ENCODE data around the gene LIPM. TPM values are rescaled to one million over a fixed set of nuclear protein-coding genes. Genes with fewer than 3 reads are reported as not detected.

Gene LIPM
- total RNA-seq, 2 experiments from 2014 or later, result not detected

- H4K20me1 ChIP-seq (ENCODE audit: insufficient read depth, low read length), result no peaks in the 10 kb centered on the region
- CTCF ChIA-PET (ENCODE audit: unreplicated experiment), result no interaction called here
- H3K4me1 ChIP-seq (ENCODE audit: insufficient read depth, low read length, poor library complexity, severe bottlenecking), result no peaks in the 10 kb centered on the region
- no TSS peak for BruUV-seq (replicated peaks)
- no peak overlapping the region for H3K4me2 ChIP-seq (ENCODE audit: low read length)
- no peaks in the 10 kb centered on the region for H3K79me2 ChIP-seq (ENCODE audit: insufficient read depth, low read depth, low read length)
- no peak overlapping the region for H3K4me3 ChIP-seq (ENCODE audit: low read depth, low read length, poor library complexity, severe bottlenecking)
- H3K36me3 ChIP-seq (ENCODE audit: insufficient read depth, low read length), result no peaks in the 10 kb centered on the region
- no peaks in the 10 kb centered on the region for H3K9me3 ChIP-seq (ENCODE audit: low read length)
- no peak overlapping the region for H3K27ac ChIP-seq (ENCODE audit: low read depth, low read length, poor library complexity, severe bottlenecking)
- H2AFZ ChIP-seq (ENCODE audit: low read length), result no peak overlapping the region
- intact Hi-C loops (cut with micrococcal nuclease; ENCODE audit: unreplicated experiment), result no loop called here
- H3K9me2 ChIP-seq (ENCODE audit: insufficient read depth, low read length), result no peaks in the 10 kb centered on the region
- DNase-seq (ENCODE audit: low spot score), result no peak
- TF ChIP-seq CTCF (conservative IDR thresholded peaks at IDR 0.05; ENCODE audit: low read length) (no peak), EZH2phosphoT487 (IDR thresholded peaks at IDR 0.05; ENCODE audit: borderline replicate concordance, low read depth, low read length) (no peak)
- POLR2A ChIA-PET, result no interaction called here
Measured at GRCh38 chr10:88788924-88789323, 13.6 kb upstream of the LIPM start.

- intact Hi-C loops (cut with micrococcal nuclease; ENCODE audit: unreplicated experiment), result no loop called here
- no peak overlapping the region for H3K4me3 ChIP-seq (ENCODE audit: low read depth, low read length, poor library complexity, severe bottlenecking)
- H3K79me2 ChIP-seq (ENCODE audit: insufficient read depth, low read depth, low read length), result no peaks in the 10 kb centered on the region
- no peak overlapping the region for H2AFZ ChIP-seq (ENCODE audit: low read length)
- peak; percentile 8 for DNase-seq (ENCODE audit: low spot score)
- H3K36me3 ChIP-seq (ENCODE audit: insufficient read depth, low read length), result no peaks in the 10 kb centered on the region
- H3K4me2 ChIP-seq (ENCODE audit: low read length), result no peak overlapping the region
- H3K9me2 ChIP-seq (ENCODE audit: insufficient read depth, low read length), result no peaks in the 10 kb centered on the region
- no peaks in the 10 kb centered on the region for H3K9me3 ChIP-seq (ENCODE audit: low read length)
- CTCF ChIA-PET (ENCODE audit: unreplicated experiment), result no interaction called here
- POLR2A ChIA-PET, result interaction anchor here (0.6 kb wide), 2 partner anchors 49 to 1146 kb away, joined by 3 read pairs; no protein-coding TSS in a partner anchor
- H3K27ac ChIP-seq (ENCODE audit: low read depth, low read length, poor library complexity, severe bottlenecking), result no peak overlapping the region
- no peak for TF ChIP-seq EZH2phosphoT487 (IDR thresholded peaks at IDR 0.05; ENCODE audit: borderline replicate concordance, low read depth, low read length)
- TF ChIP-seq CTCF (conservative IDR thresholded peaks at IDR 0.05; ENCODE audit: low read length), result peak; percentile 73
- H3K4me1 ChIP-seq (ENCODE audit: insufficient read depth, low read length, poor library complexity, severe bottlenecking), result no peaks in the 10 kb centered on the region
- no peaks in the 10 kb centered on the region for H4K20me1 ChIP-seq (ENCODE audit: insufficient read depth, low read length)
- no TSS peak for BruUV-seq (replicated peaks)
Measured at GRCh38 chr10:88791924-88792323, 10.6 kb upstream of the LIPM start.

- Histone ChIP-seq H4K20me1 (ENCODE audit: insufficient read depth, low read length) (no peaks in the 10 kb centered on the region), H3K9me2 (ENCODE audit: insufficient read depth, low read length) (no peaks in the 10 kb centered on the region), H2AFZ (ENCODE audit: low read length) (no peak overlapping the region), H3K27ac (ENCODE audit: low read depth, low read length, poor library complexity, severe bottlenecking) (no peak overlapping the region), H3K36me3 (ENCODE audit: insufficient read depth, low read length) (no peaks in the 10 kb centered on the region), H3K4me3 (ENCODE audit: low read depth, low read length, poor library complexity, severe bottlenecking) (no peak overlapping the region), H3K4me2 (ENCODE audit: low read length) (no peak overlapping the region), H3K9me3 (ENCODE audit: low read length) (no peaks in the 10 kb centered on the region), H3K4me1 (ENCODE audit: insufficient read depth, low read length, poor library complexity, severe bottlenecking) (no peaks in the 10 kb centered on the region), H3K79me2 (ENCODE audit: insufficient read depth, low read depth, low read length) (no peaks in the 10 kb centered on the region)
- DNase-seq (ENCODE audit: low spot score), result no peak
- no peak for TF ChIP-seq EZH2phosphoT487 (IDR thresholded peaks at IDR 0.05; ENCODE audit: borderline replicate concordance, low read depth, low read length)
- no peak for TF ChIP-seq CTCF (conservative IDR thresholded peaks at IDR 0.05; ENCODE audit: low read length)
- intact Hi-C loops (cut with micrococcal nuclease; ENCODE audit: unreplicated experiment), result no loop called here
- ChIA-PET CTCF (ENCODE audit: unreplicated experiment) (no interaction called here), POLR2A (no interaction called here)
- no TSS peak for BruUV-seq (replicated peaks)
Measured at GRCh38 chr10:88792661-88793060, 9.9 kb upstream of the LIPM start.
